Measurements from ENCODE around the gene ADGB. TPM values are rescaled to one million over a fixed set of nuclear protein-coding genes. Genes with fewer than 3 reads are reported as not detected.

Gene ADGB
- total and polyA plus RNA-seq, 2 donors (not counting 1 experiment from before 2014, with no cell fraction given), result not detected

DNA sequence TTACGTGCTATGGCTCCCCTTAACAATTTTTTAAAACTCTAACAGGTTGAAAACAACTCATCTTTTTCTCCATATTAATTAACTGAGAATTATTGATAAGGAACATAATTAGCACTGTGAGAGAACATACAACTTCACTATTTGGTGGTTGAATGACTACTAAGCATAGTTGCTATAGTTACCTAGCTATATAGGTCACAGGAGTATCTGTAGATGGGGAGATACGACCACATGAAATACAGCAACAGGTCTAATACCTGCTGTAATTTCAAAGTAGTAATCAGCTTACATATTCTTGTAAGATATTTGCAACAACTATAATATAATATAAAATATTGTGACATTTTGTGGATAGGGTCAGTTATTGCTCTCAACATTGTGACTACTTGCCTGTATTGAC is 102.9 kb downstream of the ADGB start:
- Histone ChIP-seq H3K9me3 (ENCODE audit: control insufficient read depth, insufficient read depth, low read depth, low read length) (no peaks in the 10 kb centered on the region), H3K36me3 (ENCODE audit: control insufficient read depth, insufficient read depth, low read length) (no peaks in the 10 kb centered on the region), H3K4me3 (replicated peaks in 1 of 4; ENCODE audit: control extremely low read depth in 1 of 4, insufficient read depth in 1 of 4, low read depth in 3 of 4, low read length in 4 of 4) (no peak overlapping the region), H4K20me1 (ENCODE audit: control insufficient read depth, extremely low read depth, insufficient read depth, low read length) (no peaks in the 10 kb centered on the region), H2AFZ (ENCODE audit: low read length) (no peak overlapping the region), H3K27me3 (ENCODE audit: control insufficient read depth, insufficient read depth, low read length) (no peaks in the 10 kb centered on the region), H3K79me2 (ENCODE audit: control insufficient read depth, insufficient read depth, low read length) (no peaks in the 10 kb centered on the region), H3K4me2 (ENCODE audit: extremely low read depth, insufficient read depth, low read length) (no peak overlapping the region), H3K9ac (ENCODE audit: insufficient read depth, low read length) (no peak overlapping the region), H3K27ac (ENCODE audit: insufficient read depth, low read length) (no peak overlapping the region), H3K4me1 (ENCODE audit: control insufficient read depth, extremely low read depth, insufficient read depth, low read length) (no peaks in the 10 kb centered on the region)
- TF ChIP-seq, protein P1, sequence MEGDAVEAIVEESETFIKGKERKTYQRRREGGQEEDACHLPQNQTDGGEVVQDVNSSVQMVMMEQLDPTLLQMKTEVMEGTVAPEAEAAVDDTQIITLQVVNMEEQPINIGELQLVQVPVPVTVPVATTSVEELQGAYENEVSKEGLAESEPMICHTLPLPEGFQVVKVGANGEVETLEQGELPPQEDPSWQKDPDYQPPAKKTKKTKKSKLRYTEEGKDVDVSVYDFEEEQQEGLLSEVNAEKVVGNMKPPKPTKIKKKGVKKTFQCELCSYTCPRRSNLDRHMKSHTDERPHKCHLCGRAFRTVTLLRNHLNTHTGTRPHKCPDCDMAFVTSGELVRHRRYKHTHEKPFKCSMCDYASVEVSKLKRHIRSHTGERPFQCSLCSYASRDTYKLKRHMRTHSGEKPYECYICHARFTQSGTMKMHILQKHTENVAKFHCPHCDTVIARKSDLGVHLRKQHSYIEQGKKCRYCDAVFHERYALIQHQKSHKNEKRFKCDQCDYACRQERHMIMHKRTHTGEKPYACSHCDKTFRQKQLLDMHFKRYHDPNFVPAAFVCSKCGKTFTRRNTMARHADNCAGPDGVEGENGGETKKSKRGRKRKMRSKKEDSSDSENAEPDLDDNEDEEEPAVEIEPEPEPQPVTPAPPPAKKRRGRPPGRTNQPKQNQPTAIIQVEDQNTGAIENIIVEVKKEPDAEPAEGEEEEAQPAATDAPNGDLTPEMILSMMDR (conservative IDR thresholded peaks at IDR 0.05 in 1 of 2, IDR thresholded peaks at IDR 0.05 in 1 of 2; ENCODE audit: low read depth in 1 of 2, low read length in 2 of 2), result no peak
- TF ChIP-seq EZH2 (IDR thresholded peaks at IDR 0.05; ENCODE audit: low read length, missing control alignments), result no peak
- no peak for DNase-seq (ENCODE audit: low read depth in 2 of 2)

DNA sequence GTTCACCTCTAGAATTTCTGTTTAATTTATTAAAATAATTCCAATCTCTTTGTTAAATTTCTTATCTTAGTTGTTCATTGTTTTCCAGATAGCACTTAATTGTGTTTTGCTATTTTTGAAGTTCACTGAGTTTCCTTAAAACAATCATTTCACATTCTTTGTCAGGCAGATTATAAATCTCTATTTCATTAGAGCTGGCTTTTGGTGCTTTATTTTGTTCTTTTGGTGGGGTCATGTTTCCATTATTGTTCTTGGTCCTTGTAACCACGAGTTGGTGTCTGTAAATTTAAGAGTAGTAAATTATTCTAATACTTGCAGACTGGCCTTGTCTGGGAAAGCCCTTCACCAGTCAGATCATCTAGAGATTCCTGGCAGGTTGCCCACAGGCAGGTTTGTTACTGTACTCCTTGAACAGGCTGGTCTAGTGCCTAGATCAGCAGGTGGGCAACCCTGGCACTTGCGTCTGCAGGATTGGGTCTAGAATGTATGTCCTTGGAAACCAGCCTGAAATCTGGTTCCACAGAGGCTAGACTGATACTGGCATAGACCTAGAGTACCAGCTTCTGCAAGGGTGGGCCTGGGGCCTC is 110.4 kb downstream of the ADGB start:
- no peaks in the 10 kb centered on the region for H3K79me2 ChIP-seq (ENCODE audit: control insufficient read depth, insufficient read depth, low read length)
- H2AFZ ChIP-seq (ENCODE audit: low read length), result no peak overlapping the region
- TF ChIP-seq EZH2 (IDR thresholded peaks at IDR 0.05; ENCODE audit: low read length, missing control alignments), result no peak
- TF ChIP-seq, protein P1 (conservative IDR thresholded peaks at IDR 0.05 in 1 of 2, IDR thresholded peaks at IDR 0.05 in 1 of 2; ENCODE audit: low read depth in 1 of 2, low read length in 2 of 2), result no peak
- no peak for DNase-seq (ENCODE audit: low read depth in 2 of 2)
- no peaks in the 10 kb centered on the region for H3K27me3 ChIP-seq (ENCODE audit: control insufficient read depth, insufficient read depth, low read length)
- H3K9ac ChIP-seq (ENCODE audit: insufficient read depth, low read length), result no peak overlapping the region
- no peaks in the 10 kb centered on the region for H3K4me1 ChIP-seq (ENCODE audit: control insufficient read depth, extremely low read depth, insufficient read depth, low read length)
- no peaks in the 10 kb centered on the region for H3K9me3 ChIP-seq (ENCODE audit: control insufficient read depth, insufficient read depth, low read depth, low read length)
- H3K36me3 ChIP-seq (ENCODE audit: control insufficient read depth, insufficient read depth, low read length), result no peaks in the 10 kb centered on the region
- no peak overlapping the region for H3K4me2 ChIP-seq (ENCODE audit: extremely low read depth, insufficient read depth, low read length)
- no peaks in the 10 kb centered on the region for H4K20me1 ChIP-seq (ENCODE audit: control insufficient read depth, extremely low read depth, insufficient read depth, low read length)
- H3K27ac ChIP-seq (ENCODE audit: insufficient read depth, low read length), result no peak overlapping the region
- H3K4me3 ChIP-seq (replicated peaks in 1 of 4; ENCODE audit: control extremely low read depth in 1 of 4, insufficient read depth in 1 of 4, low read depth in 3 of 4, low read length in 4 of 4), result no peak overlapping the region

DNA sequence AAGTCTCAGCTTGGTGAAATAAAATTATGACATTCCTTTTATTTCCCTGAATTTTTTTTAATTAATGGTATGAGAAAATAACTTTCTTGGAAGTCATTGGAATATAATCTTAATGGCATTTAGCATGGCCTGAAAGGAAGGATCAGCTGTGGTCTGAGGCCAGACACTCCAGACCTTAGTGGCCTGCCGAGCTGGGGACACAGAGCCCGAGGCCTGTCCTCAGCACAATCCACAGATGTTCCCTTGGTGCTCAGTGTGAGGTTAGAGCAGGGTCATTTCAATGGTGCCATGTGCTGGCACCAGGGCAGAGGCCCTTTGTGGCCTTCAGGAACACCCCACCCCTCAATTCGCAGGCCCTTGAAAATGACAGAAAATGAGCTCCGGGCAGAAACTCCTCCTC is 120.6 kb downstream of the ADGB start:
- H3K79me2 ChIP-seq (ENCODE audit: control insufficient read depth, insufficient read depth, low read length), result no peaks in the 10 kb centered on the region
- no peak overlapping the region for H3K27ac ChIP-seq (ENCODE audit: insufficient read depth, low read length)
- H3K4me3 ChIP-seq (replicated peaks in 1 of 4; ENCODE audit: control extremely low read depth in 1 of 4, insufficient read depth in 1 of 4, low read depth in 3 of 4, low read length in 4 of 4), result no peak overlapping the region
- H3K36me3 ChIP-seq (ENCODE audit: control insufficient read depth, insufficient read depth, low read length), result no peaks in the 10 kb centered on the region
- no peak for DNase-seq (ENCODE audit: low read depth in 2 of 2)
- no peaks in the 10 kb centered on the region for H3K9me3 ChIP-seq (ENCODE audit: control insufficient read depth, insufficient read depth, low read depth, low read length)
- H3K27me3 ChIP-seq (ENCODE audit: control insufficient read depth, insufficient read depth, low read length), result no peaks in the 10 kb centered on the region
- no peak overlapping the region for H2AFZ ChIP-seq (ENCODE audit: low read length)
- no peak overlapping the region for H3K9ac ChIP-seq (ENCODE audit: insufficient read depth, low read length)
- no peaks in the 10 kb centered on the region for H4K20me1 ChIP-seq (ENCODE audit: control insufficient read depth, extremely low read depth, insufficient read depth, low read length)
- no peak overlapping the region for H3K4me2 ChIP-seq (ENCODE audit: extremely low read depth, insufficient read depth, low read length)
- TF ChIP-seq, protein P1 (conservative IDR thresholded peaks at IDR 0.05 in 1 of 2, IDR thresholded peaks at IDR 0.05 in 1 of 2; ENCODE audit: low read depth in 1 of 2, low read length in 2 of 2), result no peak
- TF ChIP-seq EZH2 (IDR thresholded peaks at IDR 0.05; ENCODE audit: low read length, missing control alignments), result no peak
- no peaks in the 10 kb centered on the region for H3K4me1 ChIP-seq (ENCODE audit: control insufficient read depth, extremely low read depth, insufficient read depth, low read length)

Data from fibroblast of lung (primary cell).